Activated T-helper 1 cell treated with Interleukin-2 at 50 U/mL for 16 hours (primary cell): ENCODE measurements around the gene NFILZ.
"Not testable (repeated sequence)": the region's sequence is repeated elsewhere in the genome, so short reads cannot be mapped to it uniquely, and the experiment has no call there.

ENCODE experiments used
- DNase-seq: peaks from one replicate; pipeline ENCODE4 v3.0.0-alpha.2; 2020; ENCODE audit warnings: low read depth

Gene NFILZ

GRCh38 chr19:8611391-8611876, 19.0 kb upstream of the NFILZ start:
- DNase-seq = no peak

- DNase-seq = no peak
Observed at GRCh38 chr19:8611877-8612806, 18.3 kb upstream of the NFILZ start.

GRCh38 chr19:8612807-8613171, 17.6 kb upstream of the NFILZ start:
- no peak for DNase-seq

- no peak for DNase-seq
Observed at GRCh38 chr19:8614455-8614854, 16.0 kb upstream of the NFILZ start.

- DNase-seq = no peak
Observed at GRCh38 chr19:8615024-8615423, 15.4 kb upstream of the NFILZ start.

GRCh38 chr19:8615813-8616596, 14.4 kb upstream of the NFILZ start:
- DNase-seq = peak; percentile 39

- no peak for DNase-seq
Observed at GRCh38 chr19:8616861-8617260, 13.6 kb upstream of the NFILZ start.

- not testable (repeated sequence) for DNase-seq
Observed at GRCh38 chr19:8617325-8617724, 13.1 kb upstream of the NFILZ start.

- DNase-seq = no peak
Observed at GRCh38 chr19:8617984-8618383, 12.4 kb upstream of the NFILZ start.

GRCh38 chr19:8618751-8619150, 11.7 kb upstream of the NFILZ start:
- no peak for DNase-seq

- not testable (repeated sequence) for DNase-seq
Observed at GRCh38 chr19:8622886-8623285, 7.5 kb upstream of the NFILZ start.

GRCh38 chr19:8626842-8627241, 3.6 kb upstream of the NFILZ start:
- DNase-seq = no peak

GRCh38 chr19:8629184-8629583, 1.2 kb upstream of the NFILZ start:
- DNase-seq = no peak

GRCh38 chr19:8630796-8631424, 477 bp downstream of the NFILZ start:
- DNase-seq = no peak

- DNase-seq = no peak
Observed at GRCh38 chr19:8631425-8631819, 989 bp downstream of the NFILZ start.

- no peak for DNase-seq
Observed at GRCh38 chr19:8635422-8635821, 5.0 kb downstream of the NFILZ start.

GRCh38 chr19:8637070-8637469, 6.6 kb downstream of the NFILZ start:
- DNase-seq = not testable (repeated sequence)

GRCh38 chr19:8638078-8638619, 7.7 kb downstream of the NFILZ start:
- DNase-seq = no peak

- no peak for DNase-seq
Observed at GRCh38 chr19:8639821-8640401, 9.5 kb downstream of the NFILZ start.

GRCh38 chr19:8640402-8641004, 10.1 kb downstream of the NFILZ start:
- no peak for DNase-seq

GRCh38 chr19:8641221-8641907, 10.9 kb downstream of the NFILZ start:
- no peak for DNase-seq
